Tongue (tissue), 2 donors: ENCODE results near the gene SLC6A13. TPM values are rescaled to one million over a fixed set of nuclear protein-coding genes. Genes with fewer than 3 reads are reported as not detected.

ENCODE experiments used
- DNase-seq: peaks from one replicate; pipeline ENCODE4 v3.0.0-alpha.2; 2015
- total RNA-seq: library from RNA; depleted of rRNA; stranded (reverse); fragments of >200 nt; gene quantifications from one replicate; pipeline ENCODE4 v1.2.3, GENCODE V29; 2014

Gene SLC6A13
- total RNA-seq, 1 donor from 2014 or later: 1.1 TPM

- DNase-seq: no peak
Observed at GRCh38 chr12:177336-177979, 85.2 kb downstream of the SLC6A13 start.

GRCh38 chr12:176321-177181 is 86.1 kb downstream of the SLC6A13 start:
- DNase-seq: peak; percentile 60

DNA sequence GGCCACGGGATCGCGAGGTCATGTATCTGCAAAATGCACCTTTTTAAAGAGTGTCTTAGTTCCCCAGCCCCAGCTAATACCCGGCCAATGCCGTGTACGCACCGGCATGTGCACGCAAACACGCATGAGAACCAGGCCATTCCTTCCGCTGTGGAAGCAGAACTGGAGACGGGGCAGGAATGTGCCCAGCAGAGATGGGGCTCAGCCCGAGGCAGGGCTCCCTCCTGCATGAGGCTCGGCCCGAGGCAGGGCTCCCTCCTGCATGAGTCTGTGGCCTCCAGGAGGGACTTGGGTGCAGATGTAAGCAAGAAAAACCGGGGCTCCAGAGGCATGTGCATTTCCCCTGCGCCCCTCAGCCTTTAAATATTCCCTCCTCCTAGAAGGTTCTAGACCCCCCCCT is 86.9 kb downstream of the SLC6A13 start:
- no peak for DNase-seq

- peak; percentile 72 for DNase-seq
Observed at GRCh38 chr12:175250-175649, 87.4 kb downstream of the SLC6A13 start.

- DNase-seq: no peak
Observed at GRCh38 chr12:174596-174995, 88.0 kb downstream of the SLC6A13 start.

GRCh38 chr12:174124-174523 is 88.5 kb downstream of the SLC6A13 start:
- DNase-seq: no peak

DNA sequence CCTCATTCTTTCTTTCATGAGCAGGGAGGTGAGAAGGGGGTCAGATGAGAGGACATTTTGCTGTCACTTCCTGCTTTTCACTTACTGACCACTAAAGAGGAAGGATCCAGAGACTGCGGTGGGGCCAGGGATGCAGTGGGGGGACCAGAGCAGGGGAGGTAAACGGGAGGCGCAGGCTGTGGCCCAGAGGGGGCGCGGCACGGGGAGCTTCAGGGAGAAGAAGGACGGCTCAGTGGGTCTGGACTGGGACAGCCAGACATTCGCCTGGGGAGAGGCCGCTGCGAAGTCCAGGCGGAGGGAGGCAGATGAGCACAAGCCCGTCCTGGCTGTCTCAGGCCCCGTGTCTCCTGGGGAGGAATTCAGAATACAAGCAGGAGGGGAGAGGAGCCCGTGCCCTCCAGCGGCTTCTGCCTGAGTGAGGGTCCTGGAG is 89.9 kb downstream of the SLC6A13 start:
- no peak for DNase-seq

- DNase-seq: no peak
Observed at GRCh38 chr12:171743-172676, 90.6 kb downstream of the SLC6A13 start.

DNA sequence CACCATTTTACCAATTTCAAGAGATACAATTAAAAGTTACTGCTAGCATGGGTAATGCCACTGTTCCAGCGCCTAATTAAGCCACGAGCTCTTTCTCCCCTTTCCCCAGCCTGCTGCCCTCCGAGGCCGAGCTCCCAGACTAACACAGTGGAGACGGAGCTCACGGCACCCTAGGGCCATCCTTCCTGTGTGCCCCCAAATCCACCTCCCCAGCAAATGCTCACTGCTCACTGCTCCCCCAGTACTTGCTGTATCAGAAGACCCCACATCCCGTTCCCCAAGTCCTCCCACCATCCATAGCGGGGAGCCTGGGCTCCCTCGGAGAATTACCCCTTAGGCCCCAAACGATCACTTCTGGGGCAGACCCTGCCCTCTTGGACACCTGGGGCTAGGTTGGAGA is 91.4 kb downstream of the SLC6A13 start:
- DNase-seq: no peak

Other genes starting within 250 kb of the SLC6A13 start
- 0.82 TPM for gene IQSEC3, start 196.1 kb downstream of the SLC6A13 start, total RNA-seq
- gene SLC6A12, start 48.7 kb downstream of the SLC6A13 start, total RNA-seq: 0.51 TPM
- 72.3 TPM for gene KDM5A, start 126.5 kb upstream of the SLC6A13 start, total RNA-seq
- gene CCDC77, start 138.8 kb upstream of the SLC6A13 start, total RNA-seq: 9.3 TPM
- 14.0 TPM for gene B4GALNT3, start 197.1 kb upstream of the SLC6A13 start, total RNA-seq